GM13976 (cell line): ENCODE data around the gene RDH11.

ENCODE experiments used
- DNase-seq: peaks from one replicate; pipeline ENCODE4 v3.0.0; 2012; ENCODE audit warnings: low spot score
- in situ Hi-C: fragments of 300-500 bp; cut with MboI; formaldehyde crosslinking; loops from one replicate; pipeline ENCODE4 v1.12.0; 2022; ENCODE audit warnings: low sequenced_read_pairs, mixed read lengths, inconsistent platforms; ENCODE audit not compliant: unreplicated experiment
- TF ChIP-seq, protein P1 (sequence below): IDR thresholded peaks from 2 replicates; pipeline ENCODE4 v1.5.1; 2012; ENCODE audit warnings: borderline replicate concordance, mild to moderate bottlenecking; ENCODE audit not compliant: insufficient read depth; ENCODE audit errors: extremely low read depth, missing control alignments, control extremely low read depth

Gene RDH11

DNA sequence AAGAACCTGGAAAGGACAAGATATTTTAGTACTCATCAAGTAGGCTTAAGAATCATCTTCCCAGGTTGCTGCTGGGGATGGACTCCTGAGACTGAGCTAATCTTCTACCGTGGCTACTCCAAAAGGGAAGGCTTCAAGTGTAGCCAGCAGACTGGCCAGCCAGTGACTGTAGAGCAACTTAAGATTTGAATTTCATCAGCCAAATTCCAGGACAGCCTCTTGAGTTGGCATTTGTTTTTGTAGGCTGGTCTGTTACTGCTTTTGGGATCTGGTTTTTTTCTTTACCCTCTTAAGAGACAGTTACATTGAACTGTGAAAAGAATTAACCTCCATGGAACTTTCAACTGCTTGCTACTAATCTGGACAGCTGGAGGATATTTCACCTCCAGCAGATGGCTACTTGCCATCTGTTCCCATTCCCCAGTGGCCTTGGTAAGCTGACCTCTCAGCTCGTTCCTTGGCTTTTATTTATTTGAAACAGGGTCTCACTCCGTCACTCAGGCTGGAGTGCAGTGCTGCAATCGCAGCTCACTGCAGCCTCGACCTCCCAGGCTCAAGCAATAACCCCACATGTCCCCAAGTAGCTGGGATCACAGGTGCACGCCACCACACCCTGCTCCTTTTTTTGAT is 41.8 kb downstream of the RDH11 start:
- TF ChIP-seq, protein P1, sequence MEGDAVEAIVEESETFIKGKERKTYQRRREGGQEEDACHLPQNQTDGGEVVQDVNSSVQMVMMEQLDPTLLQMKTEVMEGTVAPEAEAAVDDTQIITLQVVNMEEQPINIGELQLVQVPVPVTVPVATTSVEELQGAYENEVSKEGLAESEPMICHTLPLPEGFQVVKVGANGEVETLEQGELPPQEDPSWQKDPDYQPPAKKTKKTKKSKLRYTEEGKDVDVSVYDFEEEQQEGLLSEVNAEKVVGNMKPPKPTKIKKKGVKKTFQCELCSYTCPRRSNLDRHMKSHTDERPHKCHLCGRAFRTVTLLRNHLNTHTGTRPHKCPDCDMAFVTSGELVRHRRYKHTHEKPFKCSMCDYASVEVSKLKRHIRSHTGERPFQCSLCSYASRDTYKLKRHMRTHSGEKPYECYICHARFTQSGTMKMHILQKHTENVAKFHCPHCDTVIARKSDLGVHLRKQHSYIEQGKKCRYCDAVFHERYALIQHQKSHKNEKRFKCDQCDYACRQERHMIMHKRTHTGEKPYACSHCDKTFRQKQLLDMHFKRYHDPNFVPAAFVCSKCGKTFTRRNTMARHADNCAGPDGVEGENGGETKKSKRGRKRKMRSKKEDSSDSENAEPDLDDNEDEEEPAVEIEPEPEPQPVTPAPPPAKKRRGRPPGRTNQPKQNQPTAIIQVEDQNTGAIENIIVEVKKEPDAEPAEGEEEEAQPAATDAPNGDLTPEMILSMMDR, result no peak
- no peak for DNase-seq
- in situ Hi-C loops, result no loop called here

GRCh38 chr14:67652189-67652588 is 43.4 kb downstream of the RDH11 start:
- in situ Hi-C loops, result no loop called here
- TF ChIP-seq, protein P1, result no peak

GRCh38 chr14:67650694-67651093 is 44.9 kb downstream of the RDH11 start:
- in situ Hi-C loops, result no loop called here
- no peak for DNase-seq
- TF ChIP-seq, protein P1, result no peak

More at GRCh38 chr14:67652189-67652588, 43.4 kb downstream of the RDH11 start:
- DNase-seq, result no peak

GRCh38 chr14:67650151-67650550 is 45.4 kb downstream of the RDH11 start:
- in situ Hi-C loops, result no loop called here

DNA sequence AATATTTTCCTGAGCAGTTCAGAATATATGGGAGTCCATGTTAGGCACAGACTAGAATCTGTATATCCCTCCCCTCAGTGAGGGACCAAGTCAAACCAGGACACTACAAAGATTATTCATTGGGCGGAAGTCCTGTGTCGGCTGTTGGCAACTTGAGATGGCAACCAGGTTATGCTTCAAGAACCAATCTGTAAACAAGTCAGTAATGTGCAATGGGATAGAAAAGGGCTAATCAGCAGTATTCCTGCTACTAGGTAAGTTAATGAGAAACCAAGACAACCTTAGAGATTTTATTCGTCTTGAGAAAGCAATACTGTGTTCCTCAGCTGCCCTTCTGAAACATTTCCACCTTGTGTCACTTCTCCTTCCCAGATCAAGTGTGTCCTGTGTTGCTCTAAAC is 49.4 kb downstream of the RDH11 start:
- no peak for DNase-seq
- TF ChIP-seq, protein P1, result no peak
- in situ Hi-C loops, result no loop called here

More at GRCh38 chr14:67650151-67650550, 45.4 kb downstream of the RDH11 start:
- TF ChIP-seq, protein P1, result no peak
- DNase-seq, result no peak

DNA sequence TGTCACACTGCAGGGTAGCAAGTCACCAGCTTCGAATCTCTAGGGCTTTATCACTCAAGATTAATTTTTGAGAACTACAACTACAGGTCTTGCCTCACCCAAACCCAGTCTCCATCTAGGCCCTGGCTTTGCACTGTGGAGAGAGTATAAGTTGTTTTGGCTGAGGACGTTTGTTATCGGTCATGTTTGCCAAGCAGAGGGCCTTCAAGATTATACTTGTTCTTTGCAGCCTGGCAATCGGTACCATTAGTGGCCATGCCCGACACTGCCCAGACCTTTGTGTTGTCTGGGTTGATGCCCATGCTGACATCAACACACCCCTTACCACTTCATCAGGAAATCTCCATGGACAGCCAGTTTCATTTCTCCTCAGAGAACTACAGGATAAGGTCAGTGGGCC is 50.1 kb downstream of the RDH11 start:
- TF ChIP-seq, protein P1, result no peak
- in situ Hi-C loops, result no loop called here
- DNase-seq, result no peak

DNA sequence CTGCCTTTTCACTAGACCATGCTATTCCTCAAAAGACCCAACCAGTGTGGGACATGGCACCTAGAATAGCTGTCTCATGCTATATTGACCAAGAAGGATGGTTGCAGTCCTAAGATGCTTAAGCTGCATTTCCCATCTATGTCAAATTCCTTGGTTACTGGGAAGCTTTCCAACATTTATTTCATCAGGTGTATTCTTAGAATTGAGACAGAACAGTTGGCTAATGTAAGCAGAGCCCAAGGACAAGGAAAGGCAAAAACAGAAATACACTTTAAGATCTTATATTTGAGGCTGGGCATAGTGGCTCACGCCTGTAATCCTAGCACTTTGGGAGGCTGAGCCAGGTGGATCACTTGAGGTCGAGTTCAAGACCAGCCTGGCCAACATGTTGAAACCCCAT is 51.1 kb downstream of the RDH11 start:
- in situ Hi-C loops, result no loop called here
- TF ChIP-seq, protein P1, result no peak
- DNase-seq, result no peak
